GM18498 (cell line): Measurements from ENCODE around the gene CHURC1.

Experiments
- ATAC-seq: cut with Tn5 transposase; IDR thresholded peaks from one replicate; pipeline ENCODE4 v1.9.1; 2021; ENCODE audit warnings: mild to moderate bottlenecking, moderate library complexity; ENCODE audit not compliant: unreplicated experiment

Gene CHURC1

GRCh38 chr14:64983439-64984310, 69.4 kb downstream of the CHURC1 start:
- no peak for ATAC-seq
